CD4-positive, alpha-beta T cell (primary cell): ENCODE data around the gene RNF167. TPM values are rescaled to one million over a fixed set of nuclear protein-coding genes. Genes with fewer than 3 reads are reported as not detected.

Experiments used
- ATAC-seq: fragments of 200-7000 bp; cut with Tn5 transposase; one replicate; pipeline ENCODE4 v1.10.0; 2022; ENCODE audit warnings: mild to moderate bottlenecking; ENCODE audit not compliant: poor library complexity
- CTCF ChIA-PET: fragments of 350-600 bp; sonication (Branson Sonifier 250); formaldehyde crosslinking; loops from one replicate; lab custom pipeline; 2021; ENCODE audit warnings: antibody characterized with exemption, inconsistent platforms; lab: Charles Lee
- POLR2A ChIA-PET: fragments of 350-600 bp; sonication (Branson Sonifier 250); formaldehyde crosslinking; loops from one replicate; lab custom pipeline; 2021; ENCODE audit warnings: antibody characterized with exemption, inconsistent platforms; lab: Charles Lee
- DNase-seq, 14 experiments: peaks; one replicate each; pipeline ENCODE4 v3.0.0-alpha.2; 2013 to 2020; ENCODE audit warnings: mixed read lengths in 2 of 14
- H3K27ac ChIP-seq, 2 donors: one replicate each; pipeline versions ENCODE4 v1.5.1 to v1.7.0; 2013; ENCODE audit warnings: low read length in 2 of 2, low read depth in 1 of 2, mild to moderate bottlenecking in 1 of 2
- H3K27me3 ChIP-seq, 2 experiments: 1 replicate in 1 of 2; 2 replicates in 1 of 2; pipeline versions ENCODE4 v1.6.1 to v1.7.0; 2013; ENCODE audit warnings: low read length in 2 of 2, control low read depth in 1 of 2, mild to moderate bottlenecking in 1 of 2, moderate library complexity in 1 of 2; ENCODE audit not compliant: insufficient read depth in 2 of 2, control insufficient read depth in 1 of 2
- H3K36me3 ChIP-seq: one replicate; pipeline ENCODE4 v1.6.1; 2013; ENCODE audit warnings: low read length, control low read depth; ENCODE audit not compliant: insufficient read depth
- H3K4me1 ChIP-seq: one replicate; pipeline ENCODE4 v1.6.1; 2013; ENCODE audit warnings: low read length, control low read depth; ENCODE audit not compliant: insufficient read depth
- H3K4me3 ChIP-seq: one replicate; pipeline ENCODE4 v1.5.1; 2013; ENCODE audit warnings: mild to moderate bottlenecking, low read length, moderate library complexity
- H3K9me3 ChIP-seq, 2 experiments: 1 replicate in 1 of 2; 2 replicates in 1 of 2; pipeline versions ENCODE4 v1.6.1 to v1.7.0; 2013; ENCODE audit warnings: low read length in 2 of 2, mild to moderate bottlenecking in 2 of 2, control low read depth in 1 of 2, moderate library complexity in 1 of 2; ENCODE audit not compliant: control insufficient read depth in 1 of 2, insufficient read depth in 1 of 2
- H3K27ac Mint-ChIP-seq: one replicate; pipeline ENCODE4 v1.8.0; 2020; ENCODE audit warnings: mixed read lengths
- H3K27me3 Mint-ChIP-seq: one replicate; pipeline ENCODE4 v1.8.0; 2021; ENCODE audit warnings: mixed read lengths
- H3K36me3 Mint-ChIP-seq: one replicate; pipeline ENCODE4 v1.8.0; 2021; ENCODE audit warnings: low read depth, mixed read lengths
- H3K4me1 Mint-ChIP-seq: one replicate; pipeline ENCODE4 v1.8.0; 2021; ENCODE audit warnings: low read depth, mixed read lengths
- H3K4me3 Mint-ChIP-seq: one replicate; pipeline ENCODE4 v1.8.0; 2020; ENCODE audit warnings: mild to moderate bottlenecking, mixed read lengths
- H3K9me3 Mint-ChIP-seq: one replicate; pipeline ENCODE4 v1.8.0; 2020; ENCODE audit warnings: mixed read lengths
- CTCF ChIP-seq: fragments of 200-600 bp; IDR thresholded peaks from one replicate; pipeline ENCODE4 v1.8.0; 2022; ENCODE audit warnings: antibody characterized with exemption, mild to moderate bottlenecking
- intact Hi-C, 2 experiments: fragments of 100-400 bp; cut with DNase I in 1 of 2; cut with micrococcal nuclease in 1 of 2; formaldehyde crosslinking; loops; one replicate each; pipeline versions ENCODE4 v1.15.1 to v1.9.0; 2023 to 2025; cut with DNase I, micrococcal nuclease
- total RNA-seq, 174 experiments: library from RNA in 2 of 174; stranded (reverse) in 2 of 174; gene quantifications; one replicate each; pipeline ENCODE4 v1.2.3 and lab custom pipeline; 2021 to 2026

RNF167 gene
- total RNA-seq, 2 experiments from 2014 or later: 59.3 to 62.8 TPM

DNA sequence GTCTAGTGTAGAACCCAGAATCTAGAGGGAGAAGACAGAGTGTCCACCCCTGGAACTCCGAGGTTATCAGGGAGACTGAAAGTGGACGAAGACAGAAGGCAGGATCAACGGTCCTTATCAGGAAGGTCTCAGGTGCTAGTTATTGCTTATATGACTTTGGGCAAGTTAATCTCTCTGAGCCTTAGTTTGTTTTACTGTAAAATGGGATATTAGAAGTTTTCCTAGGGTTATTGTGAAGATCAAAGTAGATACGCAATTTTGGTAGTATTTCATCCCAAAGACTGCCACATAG lies 1.2 kb downstream of the RNF167 start:
- DNase-seq (no peak), ATAC-seq (no peak)
- H3K4me3 ChIP-seq: peak overlapping the region; percentile 100
- peak overlapping the region; percentile 89 to 91 for H3K27ac ChIP-seq
- intact Hi-C loops: loop anchor here in 1 of 2 experiments (2.0 to 5.0 kb wide), 3 partner anchors 26 to 46 kb away; partner anchors contain the start of genes CAMTA2, CHRNE and SPAG7
- ChIA-PET POLR2A (interaction anchor here (1.8 to 6.2 kb wide), 5 partner anchors 8 to 41 kb away, joined by 5 to 195 read pairs (median 31); partner anchors contain the start of genes C17orf107, ENO3, PFN1 and SPAG7), CTCF (no interaction called here)
- H3K9me3 ChIP-seq: peaks cover 0 to 3% of the 10 kb centered on the region in 2 experiments
- peaks cover 62% of the 10 kb centered on the region for H3K36me3 ChIP-seq
- peaks cover 68% of the 10 kb centered on the region for H3K36me3 Mint-ChIP-seq
- H3K27ac Mint-ChIP-seq: peak overlapping the region; percentile 90
- H3K27me3 Mint-ChIP-seq: no peaks in the 10 kb centered on the region
- H3K4me1 Mint-ChIP-seq: peaks cover 72% of the 10 kb centered on the region
- no peaks in the 10 kb centered on the region for H3K27me3 ChIP-seq
- no peaks in the 10 kb centered on the region for H3K9me3 Mint-ChIP-seq
- no peak for TF ChIP-seq CTCF
- peaks cover 79% of the 10 kb centered on the region for H3K4me1 ChIP-seq
- peak overlapping the region; percentile 99 for H3K4me3 Mint-ChIP-seq

DNA sequence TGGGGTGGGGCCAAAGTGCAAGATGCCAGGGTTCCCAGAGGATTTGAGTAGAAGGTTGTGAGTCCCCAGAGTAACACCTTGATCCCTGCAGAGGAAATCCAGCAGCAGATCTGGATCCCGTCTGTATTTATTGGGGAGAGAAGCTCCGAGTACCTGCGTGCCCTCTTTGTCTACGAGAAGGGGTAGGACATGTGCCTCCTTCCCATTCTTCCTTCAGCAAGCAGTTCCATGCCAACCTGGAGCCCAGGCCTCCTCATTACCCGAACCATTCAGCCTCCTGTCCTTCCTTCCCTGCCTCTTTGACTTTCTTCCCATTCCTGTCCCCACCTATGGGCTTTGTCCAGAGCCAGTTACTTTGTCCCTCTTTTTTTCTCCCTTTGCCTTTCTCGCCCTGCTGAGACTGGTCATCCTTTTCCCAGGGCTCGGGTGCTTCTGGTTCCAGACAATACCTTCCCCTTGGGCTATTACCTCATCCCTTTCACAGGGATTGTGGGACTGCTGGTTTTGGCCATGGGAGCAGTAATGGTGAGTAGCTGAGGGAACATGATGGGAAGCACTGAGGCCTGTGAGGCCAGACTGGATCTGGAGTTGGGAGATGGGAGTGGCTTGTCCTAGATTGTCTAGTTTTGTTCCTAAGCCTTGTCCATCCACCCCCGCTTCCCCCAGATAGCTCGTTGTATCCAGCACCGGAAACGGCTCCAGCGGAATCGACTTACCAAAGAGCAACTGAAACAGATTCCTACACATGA lies 2.9 kb downstream of the RNF167 start:
- Histone ChIP-seq H3K27me3 (no peaks in the 10 kb centered on the region), H3K27ac (peak overlapping the region; percentile 59 to 98), H3K36me3 (peaks cover 58% of the 10 kb centered on the region), H3K4me3 (no peak overlapping the region), H3K4me1 (peaks cover 82% of the 10 kb centered on the region), H3K9me3 (peaks cover 0 to 3% of the 10 kb centered on the region in 2 experiments)
- Mint-ChIP-seq H3K36me3 (peaks cover 82% of the 10 kb centered on the region), H3K9me3 (no peaks in the 10 kb centered on the region), H3K4me3 (peak overlapping the region; percentile 99), H3K27ac (peak overlapping the region; percentile 90), H3K4me1 (peaks cover 80% of the 10 kb centered on the region), H3K27me3 (no peaks in the 10 kb centered on the region)
- POLR2A ChIA-PET: interaction anchor here (0.6 to 13.9 kb wide), 5 partner anchors 25 to 1306 kb away, joined by 3 to 350 read pairs (median 3); partner anchors contain the start of genes C17orf107, CHRNE, CTNS and SPAG7
- DNase-seq (no peak), ATAC-seq (no peak)
- CTCF ChIA-PET: no interaction called here
- no peak for TF ChIP-seq CTCF
- intact Hi-C loops: loop anchor here in 1 of 2 experiments (5.0 kb wide), 2 partner anchors 41 to 44 kb away; partner anchors contain the start of genes CAMTA2 and CHRNE

DNA sequence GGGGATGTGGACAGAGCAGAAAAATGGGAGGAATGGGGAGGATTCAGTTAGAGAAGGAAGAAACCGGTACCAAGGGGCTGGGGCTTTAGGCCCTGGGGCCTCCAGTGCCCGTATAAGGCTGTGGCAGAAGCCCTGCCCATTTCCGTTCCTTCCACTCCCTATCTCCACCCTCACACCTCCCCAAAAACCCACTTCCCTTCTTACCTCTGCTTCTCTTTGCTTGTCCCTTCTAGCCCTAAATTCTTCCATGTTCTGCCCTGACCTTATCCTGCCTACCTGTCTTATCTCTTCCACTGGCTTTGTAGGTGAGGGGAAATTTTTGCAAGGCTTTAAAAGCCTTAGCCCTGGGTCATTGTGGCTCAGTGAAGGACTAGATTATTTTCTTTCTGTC lies 4.1 kb downstream of the RNF167 start:
- Histone ChIP-seq H3K4me1 (peaks cover 72% of the 10 kb centered on the region), H3K27ac (peak overlapping the region; percentile 61 to 98), H3K4me3 (peak overlapping the region; percentile 99), H3K36me3 (peaks cover 51% of the 10 kb centered on the region), H3K9me3 (peaks cover 0 to 3% of the 10 kb centered on the region in 2 experiments), H3K27me3 (no peaks in the 10 kb centered on the region)
- ATAC-seq (peak; percentile 24), DNase-seq (peak in 11 of 14 experiments; percentile 33 to 87 (median 51))
- no peak for TF ChIP-seq CTCF
- Mint-ChIP-seq H3K9me3 (no peaks in the 10 kb centered on the region), H3K36me3 (peaks cover 83% of the 10 kb centered on the region), H3K27ac (peak overlapping the region; percentile 90), H3K4me1 (peaks cover 74% of the 10 kb centered on the region), H3K27me3 (no peaks in the 10 kb centered on the region), H3K4me3 (peak overlapping the region; percentile 99)
- intact Hi-C loops: loop anchor here in 1 of 2 experiments (5.0 kb wide), 2 partner anchors 42 to 43 kb away; partner anchors contain the start of genes CAMTA2 and CHRNE
- CTCF ChIA-PET: no interaction called here
- POLR2A ChIA-PET: interaction anchor here (1.0 to 13.9 kb wide), 7 partner anchors 23 to 98 kb away, joined by 3 to 350 read pairs (median 3); partner anchors contain the start of genes C17orf107, CHRNE and SPAG7
